Stimulated activated CD4-positive, alpha-beta T cell treated with anti-CD3 and anti-CD28 coated beads, Interleukin-1b, Interleukin-23, amount 100 ng/mL, for 48 hours (primary cell): ENCODE measurements around the gene CUL4A.

Experiments used
- DNase-seq: peaks from one replicate; pipeline ENCODE4 v3.0.0-alpha.2; 2020

CUL4A gene

DNA sequence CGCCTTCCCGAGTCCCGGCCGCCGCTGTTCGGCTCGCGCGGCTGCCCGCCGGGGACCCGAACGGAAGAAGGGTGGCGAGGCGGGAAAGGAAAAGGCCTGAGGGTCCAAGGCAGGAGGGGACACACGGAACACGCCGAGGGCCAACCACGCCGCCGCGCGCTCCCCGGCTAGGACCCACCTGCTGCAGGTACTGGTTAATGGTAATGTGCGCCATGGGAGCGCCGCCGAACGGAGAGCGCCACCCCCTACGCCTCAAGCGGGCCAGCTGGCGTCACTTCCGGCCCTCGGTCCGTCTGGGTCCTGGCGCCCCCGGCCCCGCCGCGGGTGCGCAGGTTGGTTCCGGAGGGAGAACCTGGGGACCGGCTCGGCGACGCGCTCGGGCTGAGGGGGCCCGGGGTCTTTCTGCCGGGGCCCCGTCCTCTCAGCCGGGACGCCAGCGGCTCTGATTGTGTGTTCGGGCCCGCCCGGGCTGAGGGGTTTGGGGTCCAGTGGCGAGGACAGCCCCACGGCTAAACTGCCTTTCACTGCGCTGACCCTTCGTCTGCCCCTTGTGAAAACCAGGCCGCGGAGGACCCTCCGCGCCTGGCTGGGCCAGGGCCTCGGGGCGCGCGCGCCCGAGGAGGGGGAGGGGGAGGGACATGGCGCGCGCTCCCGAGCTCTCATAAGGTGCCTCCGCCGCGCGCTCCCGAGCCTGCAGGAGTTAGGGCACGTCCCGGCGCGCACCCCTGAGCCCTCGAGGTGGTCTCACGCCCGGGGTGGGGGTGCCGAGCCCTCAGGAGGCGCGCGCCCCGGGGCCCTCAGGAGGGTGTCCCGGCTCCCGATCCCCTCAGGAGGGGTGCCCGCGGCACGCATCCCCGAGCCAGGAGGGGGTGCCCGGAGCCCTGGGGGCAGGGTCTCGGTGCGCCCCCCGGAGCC is 735 bp upstream of the CUL4A start, which contains the start of gene PCID2:
TSS of gene PCID2 (minus strand) at position 249 of the 915 bp plus-strand sequence. CDS start at position 214, 35 bp downstream.
- DNase-seq, result peak; percentile 89

DNA sequence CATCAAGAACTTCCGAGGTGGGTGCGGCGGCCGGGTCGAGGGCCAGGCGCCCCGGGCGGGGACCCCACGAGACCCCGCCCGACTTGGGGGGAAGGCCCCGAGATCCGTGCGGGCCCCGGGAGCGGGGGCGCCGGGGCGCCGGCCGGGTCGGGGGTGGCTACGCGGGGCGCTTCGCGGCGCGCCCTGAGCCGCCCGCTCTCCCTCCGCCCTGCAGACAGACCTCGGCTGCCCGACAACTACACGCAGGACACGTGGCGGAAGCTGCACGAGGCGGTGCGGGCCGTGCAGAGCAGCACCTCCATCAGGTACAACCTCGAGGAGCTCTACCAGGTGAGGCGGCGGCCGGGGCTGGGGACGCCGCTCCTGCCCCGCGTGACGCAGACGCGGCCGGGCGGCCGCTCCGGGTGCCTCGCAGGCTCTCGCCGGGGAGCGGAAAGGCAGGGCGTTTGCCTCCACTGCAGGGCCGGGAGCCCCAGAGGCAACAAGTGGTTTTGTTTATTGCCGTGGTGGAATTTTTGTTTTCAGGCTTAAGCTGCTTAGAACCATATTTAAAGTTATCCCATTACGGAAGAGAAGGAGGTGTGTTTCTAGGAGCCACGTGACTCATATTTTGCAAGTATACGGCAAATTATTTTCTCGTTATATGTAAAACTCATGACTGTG is 477 bp downstream of the CUL4A start:
- DNase-seq, result peak; percentile 76

DNA sequence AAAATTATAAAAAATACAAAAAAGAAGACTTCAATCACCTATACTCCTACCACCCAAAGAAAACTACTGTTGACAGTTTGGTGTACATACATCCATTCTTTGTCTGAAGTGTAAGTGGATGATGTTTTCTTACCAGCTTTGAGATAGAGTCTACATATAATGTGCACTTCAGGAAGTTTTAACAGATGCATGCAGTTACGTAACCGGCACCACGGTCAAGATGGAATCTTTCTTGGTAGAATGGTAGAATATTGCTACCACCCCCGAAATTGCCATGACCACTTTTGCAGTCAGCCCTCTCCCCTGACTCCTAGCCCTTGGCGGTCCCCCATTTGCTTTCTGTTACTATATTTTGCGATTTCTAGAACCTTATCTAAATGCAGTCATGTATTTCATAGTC is 1.4 kb downstream of the CUL4A start:
- DNase-seq, result no peak

DNA sequence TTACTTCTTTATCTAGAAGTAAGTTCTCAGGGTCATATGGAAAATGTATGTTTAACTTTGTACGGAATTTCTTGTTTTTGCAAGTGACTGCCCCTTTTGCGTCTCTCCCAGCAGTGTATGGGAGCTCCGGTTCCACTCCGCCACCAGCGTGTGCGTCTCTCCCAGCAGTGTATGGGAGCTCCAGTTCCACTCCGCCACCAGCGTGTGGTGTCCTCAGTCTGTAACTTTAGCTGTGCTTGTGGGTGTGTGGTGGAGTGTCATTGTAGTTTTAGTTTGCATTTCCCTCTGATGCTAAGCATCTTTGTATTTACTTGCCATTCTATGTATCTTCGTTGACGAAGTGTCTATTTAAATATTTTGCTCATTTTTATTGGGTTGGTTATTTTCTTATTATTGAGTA is 2.4 kb downstream of the CUL4A start:
- DNase-seq, result peak; percentile 39

DNA sequence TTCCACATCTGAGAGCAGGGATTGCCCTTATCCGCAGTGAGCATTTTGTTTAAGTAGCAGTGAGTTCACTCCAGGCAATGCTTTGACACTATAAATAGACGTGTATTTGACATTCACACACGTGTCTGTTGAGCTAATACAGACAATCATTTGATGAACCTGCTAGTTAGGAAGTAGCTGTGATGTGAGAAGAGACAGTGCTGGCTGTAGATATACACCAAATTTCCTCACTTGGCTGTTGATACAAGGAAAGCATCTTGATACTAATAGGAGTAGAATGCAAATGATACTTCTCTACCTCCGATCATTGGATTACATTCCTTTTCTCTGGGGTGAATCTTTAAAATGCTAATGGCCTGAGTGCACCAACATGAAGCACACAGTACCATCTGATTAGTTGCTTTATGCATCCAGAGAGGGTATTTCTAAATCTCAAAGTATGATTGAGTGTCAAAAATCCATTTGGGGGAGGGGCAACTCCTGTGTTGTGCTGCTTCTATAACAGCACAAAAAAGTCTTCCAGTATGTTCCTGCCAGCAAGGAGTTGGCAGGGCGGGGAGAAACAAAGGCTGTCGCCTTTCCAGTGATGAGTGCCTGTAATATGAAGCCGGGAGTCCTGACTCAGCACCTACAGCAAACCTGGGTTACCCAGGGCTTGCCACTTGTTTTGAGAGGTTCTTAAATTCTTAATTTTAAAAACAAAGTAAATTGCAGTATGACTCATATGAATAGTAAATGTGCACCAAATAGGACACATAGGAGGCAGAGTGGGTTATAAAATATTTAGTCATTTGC is 7.0 kb downstream of the CUL4A start:
- DNase-seq, result peak; percentile 20

DNA sequence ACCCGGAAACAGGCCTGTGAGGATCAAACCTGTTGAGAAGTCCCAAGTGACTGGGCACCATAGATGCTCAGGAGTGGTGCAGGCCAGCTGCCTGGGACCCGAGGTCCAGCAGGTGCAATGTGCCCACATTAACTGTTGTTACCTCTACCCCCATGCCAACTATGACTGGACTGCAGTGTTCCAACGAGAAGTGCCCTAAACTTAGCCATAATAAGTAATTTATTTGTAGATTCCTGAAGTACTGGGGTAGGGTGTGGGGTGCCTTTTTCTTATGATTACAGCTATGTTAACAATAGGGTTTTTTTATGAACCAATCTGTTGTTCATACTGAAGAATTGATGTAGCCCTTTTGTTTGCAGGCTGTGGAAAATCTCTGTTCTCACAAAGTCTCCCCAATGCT is 9.2 kb downstream of the CUL4A start:
- DNase-seq, result no peak

DNA sequence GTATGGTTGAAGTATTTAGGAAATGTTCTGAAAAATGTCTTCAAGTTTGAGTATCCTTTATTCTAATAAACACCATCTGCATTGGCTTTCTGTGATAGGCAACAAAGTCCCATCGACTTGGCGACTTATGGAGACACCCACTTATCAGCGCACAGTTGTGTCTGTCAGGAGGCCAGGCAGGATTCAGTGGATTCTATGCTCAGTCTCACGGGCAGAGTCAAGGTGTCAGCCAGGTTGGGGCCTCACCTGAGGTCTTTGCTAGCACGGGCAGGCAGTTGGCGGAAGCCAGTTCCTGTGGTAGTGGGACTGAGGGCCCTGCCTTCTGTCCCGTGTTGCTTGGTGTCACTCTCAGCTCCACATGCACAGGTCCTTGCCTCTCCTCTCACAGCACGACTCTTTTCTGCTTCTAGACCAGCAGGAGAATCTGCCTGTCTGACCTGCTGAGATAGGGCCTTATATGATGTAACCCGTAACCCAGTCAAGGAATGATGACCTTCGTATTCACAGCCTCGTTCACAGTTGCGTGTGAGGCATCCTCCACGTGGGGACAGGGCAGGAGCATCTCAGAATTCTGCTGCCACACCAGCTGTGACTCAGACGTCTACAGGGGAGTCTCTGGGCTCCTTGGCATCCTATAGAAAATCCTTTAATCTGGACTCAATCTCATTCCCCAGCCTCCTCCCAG is 10.0 kb downstream of the CUL4A start:
- DNase-seq, result no peak

DNA sequence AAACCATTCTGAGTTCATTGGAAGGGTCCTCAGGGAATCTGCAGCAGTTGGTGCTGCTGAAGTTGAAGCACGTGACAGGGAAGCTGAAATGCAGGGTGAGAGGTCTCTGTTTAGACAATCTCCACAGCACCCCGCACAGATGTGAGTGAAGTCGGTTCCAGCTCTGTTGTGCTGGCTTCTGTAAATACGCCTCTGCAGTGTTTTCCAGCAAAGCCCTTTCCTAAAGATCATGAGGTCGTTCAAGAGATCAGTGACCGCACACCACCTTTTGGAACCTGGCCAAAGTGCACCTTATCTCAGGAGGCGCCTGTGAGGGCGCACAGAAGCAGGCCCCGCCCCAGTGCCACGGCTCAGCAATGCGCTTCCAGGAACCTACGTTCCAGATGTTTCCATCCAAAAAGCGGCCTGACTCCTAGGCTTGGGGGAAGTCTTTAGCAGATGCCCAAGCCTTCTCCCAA is 10.8 kb downstream of the CUL4A start:
- no peak for DNase-seq

DNA sequence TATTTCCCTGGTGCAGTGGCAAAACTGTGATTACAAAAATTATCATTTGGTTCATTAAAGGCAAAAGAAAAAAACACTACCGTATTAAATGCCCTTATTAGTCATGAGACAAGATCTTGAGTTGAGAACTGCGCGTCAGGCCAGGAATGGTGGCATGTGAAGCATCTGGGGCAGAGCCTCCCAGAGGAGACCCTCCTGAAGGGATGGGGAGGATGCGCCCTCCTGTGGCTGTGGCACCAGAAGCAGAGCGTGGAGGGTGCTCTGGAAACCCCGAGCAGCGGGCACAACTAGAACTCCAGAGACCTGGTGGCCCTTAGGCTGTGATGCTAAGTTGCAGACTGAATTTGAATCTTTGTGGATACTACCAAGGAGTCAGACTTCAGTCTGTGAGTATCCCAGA is 11.5 kb downstream of the CUL4A start:
- DNase-seq, result no peak

DNA sequence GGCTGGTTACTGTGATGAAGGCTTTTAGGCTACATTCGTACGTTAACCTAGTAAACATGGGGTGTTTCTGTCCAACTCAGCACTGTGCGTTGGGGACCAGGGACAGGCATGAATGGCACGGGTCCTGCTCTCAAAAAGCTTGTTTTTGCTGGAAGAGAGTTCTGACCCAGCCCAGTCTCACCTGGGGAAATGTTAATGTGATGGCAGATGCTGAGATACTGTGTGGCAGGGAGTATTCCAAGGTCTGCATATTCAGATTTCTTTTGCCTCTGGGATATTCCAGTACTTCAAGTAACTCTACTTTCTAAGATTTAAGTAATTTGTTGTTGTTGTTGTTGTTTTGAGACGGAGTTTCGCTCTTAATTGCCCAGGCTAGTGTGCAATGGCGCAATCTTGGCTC is 13.7 kb downstream of the CUL4A start:
- no peak for DNase-seq

DNA sequence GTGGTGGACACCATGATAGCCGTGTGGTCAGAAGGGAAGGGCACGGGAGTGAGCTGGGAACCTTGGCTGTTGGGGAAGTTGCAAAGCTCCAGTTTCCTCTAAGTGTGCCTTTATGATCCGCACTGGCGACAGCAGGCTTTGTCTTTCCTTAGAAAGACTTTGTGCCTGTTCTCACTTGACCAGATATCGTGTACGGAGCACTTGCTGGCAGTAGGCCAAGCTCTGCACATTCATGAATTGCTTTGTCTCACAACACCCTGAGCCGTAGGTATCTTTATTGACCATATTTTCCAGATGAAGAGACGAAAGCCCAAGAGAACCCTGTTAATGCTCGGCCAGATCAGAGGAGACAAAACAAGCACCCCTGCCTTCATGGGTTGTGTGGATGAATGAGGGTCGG is 15.1 kb downstream of the CUL4A start:
- DNase-seq, result no peak

DNA sequence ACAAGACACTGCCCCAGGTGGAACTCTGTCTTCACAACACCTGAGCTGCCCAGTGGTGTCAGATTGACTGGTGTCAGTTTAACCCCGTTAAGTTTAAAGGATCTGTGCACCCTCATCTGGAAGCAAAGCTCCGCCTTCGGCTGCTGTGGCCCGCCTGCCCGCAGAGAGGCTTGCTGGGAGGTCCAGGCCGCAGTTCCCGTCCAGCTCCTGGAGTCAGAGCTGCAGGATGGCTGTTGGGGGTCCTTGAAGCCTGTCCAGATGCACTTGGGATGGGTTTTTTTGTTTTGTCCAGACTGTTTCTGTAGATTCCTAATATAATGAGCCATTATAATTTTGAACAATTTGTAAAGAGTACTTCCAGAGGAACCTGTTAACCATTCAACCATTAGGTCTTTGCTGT is 16.1 kb downstream of the CUL4A start:
- no peak for DNase-seq

DNA sequence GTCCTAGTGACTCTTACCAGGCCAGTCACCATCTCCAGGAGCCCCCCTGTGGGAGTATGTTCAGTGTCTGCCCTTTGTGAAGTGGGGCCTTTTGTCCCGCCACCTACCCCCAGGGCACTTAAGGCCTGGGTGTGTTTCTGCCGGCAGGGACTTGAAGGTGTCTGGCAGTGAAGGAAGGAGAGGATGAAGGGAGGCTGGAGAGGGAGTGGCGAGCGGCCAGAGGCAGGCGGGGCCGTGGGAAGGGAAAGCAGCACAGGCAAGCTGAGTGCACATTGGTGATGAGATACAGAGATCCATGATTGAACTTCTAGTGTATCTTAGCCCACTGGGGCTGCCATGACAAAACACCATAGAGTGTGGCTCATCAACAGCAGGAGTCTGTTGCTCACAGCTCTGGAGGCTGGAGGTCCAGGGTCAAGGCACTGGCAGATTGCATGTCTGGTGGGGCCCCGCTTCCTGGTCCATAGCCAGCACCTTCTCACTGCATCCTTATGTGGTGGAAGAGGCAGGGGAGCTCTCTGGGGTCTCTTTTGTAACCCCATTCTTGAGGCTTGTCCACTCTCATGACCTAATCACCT is 17.5 kb downstream of the CUL4A start:
- DNase-seq, result no peak

DNA sequence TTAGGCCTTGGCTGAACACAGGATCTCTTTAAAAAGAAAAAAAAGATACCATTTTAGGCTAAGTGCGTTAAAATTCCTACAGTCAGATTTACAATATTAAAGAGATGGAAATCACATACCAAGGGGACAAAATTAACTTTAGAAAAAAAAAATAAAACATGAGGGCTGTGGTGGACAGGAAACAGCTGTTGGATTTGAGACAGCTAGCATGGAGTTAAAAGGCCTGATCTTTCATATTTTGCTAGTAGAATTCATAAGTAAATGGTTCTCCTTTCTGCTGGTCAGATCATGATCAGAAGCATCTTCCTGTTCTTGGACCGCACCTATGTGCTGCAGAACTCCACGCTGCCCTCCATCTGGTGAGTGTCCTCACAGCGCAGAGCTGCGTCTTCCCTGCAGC is 19.7 kb downstream of the CUL4A start:
- DNase-seq, result no peak

DNA sequence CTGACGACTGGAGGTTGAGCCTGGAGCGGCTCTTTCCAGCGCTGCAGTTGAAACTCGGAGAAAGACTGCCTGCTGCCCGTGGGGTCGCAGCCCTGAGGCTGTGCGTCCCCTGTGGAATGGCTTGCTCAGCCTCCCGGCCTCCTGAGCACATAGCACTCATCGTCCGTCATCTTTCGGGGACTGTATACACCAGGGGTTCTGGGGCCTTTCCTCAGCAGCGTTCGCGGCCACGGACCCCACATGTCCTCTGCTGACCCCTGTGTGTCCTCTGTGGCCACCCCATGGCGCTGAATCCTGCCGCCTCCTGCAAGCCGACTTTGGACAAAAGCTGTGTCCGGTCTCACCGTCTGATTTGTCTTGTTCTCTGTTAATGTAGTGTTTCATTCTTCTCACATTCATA is 20.4 kb downstream of the CUL4A start:
- no peak for DNase-seq

DNA sequence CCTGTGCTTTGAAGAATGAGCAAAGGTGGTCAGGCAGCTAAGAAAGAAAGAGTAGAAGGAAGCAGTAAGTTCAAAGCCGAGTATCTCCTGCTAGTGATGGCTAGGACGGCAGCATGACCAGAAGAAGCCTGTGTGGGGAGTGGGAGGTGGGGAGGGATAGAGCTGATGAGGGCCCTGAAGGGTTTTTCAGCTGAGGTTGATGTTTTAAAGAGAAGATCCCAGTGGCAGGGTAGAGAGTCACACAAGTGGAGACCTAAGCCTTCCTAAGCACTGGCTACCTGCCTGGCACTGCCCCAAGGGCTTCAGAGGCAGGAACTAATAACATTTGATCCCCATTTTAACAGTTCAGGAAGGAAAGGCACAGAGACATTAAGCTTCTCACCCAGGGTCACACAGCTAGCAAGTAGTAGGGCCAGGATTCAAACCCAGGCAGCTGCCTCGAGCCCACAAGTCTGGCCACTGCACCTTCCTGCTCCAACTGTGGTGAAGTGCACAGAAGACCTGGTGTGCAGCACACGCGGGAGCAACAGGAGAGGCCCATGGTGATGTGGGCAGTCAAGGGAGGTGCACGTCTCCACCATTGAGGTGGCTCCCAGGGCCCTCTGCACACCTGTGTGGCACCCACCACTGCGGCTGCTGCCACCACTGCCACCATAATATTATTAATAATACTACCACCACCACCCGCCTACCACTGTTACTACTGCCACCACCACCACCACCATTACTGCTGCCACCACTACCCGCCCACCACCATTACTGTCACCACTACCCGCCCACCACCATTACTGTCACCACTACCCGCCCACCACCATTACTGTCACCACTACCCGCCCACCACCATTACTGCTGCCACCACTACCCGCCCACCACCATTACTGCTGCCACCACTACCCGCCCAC is 22.1 kb downstream of the CUL4A start:
- DNase-seq, result no peak

DNA sequence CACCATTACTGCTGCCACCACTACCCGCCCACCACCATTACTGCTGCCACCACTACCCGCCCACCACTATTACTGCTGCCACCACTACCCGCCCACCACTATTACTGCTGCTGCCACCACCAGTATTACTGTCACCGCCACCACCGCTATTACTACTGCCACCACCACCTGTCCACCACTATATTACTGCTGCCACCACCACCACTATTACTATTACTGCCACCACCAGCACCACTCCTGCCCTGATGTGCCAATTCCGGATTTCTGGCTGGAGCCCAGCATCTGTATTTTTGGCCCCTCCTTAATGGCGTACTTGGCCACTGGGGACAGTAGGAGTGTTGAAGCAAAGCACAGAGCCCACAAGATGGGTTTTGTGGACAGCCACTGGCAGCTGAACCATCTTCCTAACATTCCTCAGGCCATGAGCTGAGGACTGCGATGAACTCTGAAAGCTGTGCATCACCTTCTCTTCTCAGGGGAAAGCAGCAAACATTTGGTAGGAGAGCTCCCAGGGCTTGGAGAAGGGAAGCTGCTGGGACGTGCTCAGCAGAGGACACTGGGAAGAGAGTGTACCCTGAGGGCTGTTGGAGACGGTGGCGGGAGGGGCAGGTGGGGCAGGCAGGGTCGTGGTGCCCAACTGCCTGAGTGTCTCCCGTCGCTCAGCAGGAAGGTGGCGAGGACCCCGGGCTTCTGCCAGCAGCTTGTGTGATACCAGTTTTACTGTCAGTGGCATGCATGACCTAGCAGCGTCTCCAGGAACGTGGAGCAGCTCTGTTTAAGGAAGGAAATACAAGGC is 23.0 kb downstream of the CUL4A start:
- no peak for DNase-seq

DNA sequence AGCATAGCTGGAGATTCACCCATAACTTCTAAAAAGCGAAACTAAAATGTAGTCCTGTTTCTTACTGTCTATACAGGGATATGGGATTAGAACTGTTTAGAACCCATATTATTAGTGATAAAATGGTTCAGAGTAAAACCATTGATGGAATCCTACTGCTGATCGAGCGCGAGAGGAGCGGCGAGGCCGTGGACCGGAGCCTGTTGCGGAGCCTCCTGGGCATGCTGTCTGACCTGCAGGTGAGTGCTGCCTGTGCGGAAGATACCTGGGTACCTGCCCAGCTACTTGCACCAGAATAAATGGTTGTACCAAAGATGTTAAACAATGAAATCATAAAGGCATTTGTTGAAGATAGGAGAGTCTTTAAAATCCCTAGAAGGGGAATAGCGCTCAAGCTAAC is 23.7 kb downstream of the CUL4A start:
- DNase-seq, result no peak

DNA sequence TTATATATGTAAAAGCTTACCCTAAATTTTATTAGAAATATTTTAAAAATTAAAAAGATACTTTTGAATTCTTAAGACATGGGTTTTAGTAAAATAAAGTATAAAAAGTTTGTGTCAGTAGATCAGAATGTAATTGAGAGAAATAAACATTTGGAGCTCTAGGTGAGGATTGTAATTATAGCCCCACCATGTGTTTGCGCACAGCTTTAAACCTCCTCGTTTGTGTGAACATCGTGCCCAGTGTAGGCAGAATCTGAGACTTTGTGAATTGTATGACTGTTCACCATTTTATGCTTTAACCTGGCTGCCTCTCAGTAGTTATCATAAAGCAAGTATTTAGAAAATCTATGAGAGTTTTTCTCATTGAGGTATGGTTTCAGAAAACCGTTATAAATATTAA is 29.1 kb downstream of the CUL4A start:
- DNase-seq, result no peak

DNA sequence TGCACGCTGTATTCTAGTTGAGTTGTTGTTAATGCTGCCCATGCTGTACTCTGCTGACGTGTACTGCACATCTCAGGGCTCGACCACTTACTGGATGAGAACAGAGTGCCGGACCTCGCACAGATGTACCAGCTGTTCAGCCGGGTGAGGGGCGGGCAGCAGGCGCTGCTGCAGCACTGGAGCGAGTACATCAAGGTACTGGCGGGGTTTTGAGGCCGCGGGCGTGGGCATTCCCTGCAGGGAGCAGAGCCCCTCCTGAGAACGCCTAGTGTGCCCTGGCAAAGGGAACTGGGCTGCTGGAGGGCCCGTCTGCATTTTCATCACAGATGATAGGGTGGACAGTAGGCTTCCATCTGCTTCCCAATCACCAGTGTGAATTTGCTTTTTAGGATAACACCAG is 29.9 kb downstream of the CUL4A start:
- DNase-seq, result no peak
